OCI-LY7 (cell line): ENCODE results near the gene KIF21B. TPM values are rescaled to one million over a fixed set of nuclear protein-coding genes. Genes with fewer than 3 reads are reported as not detected.

Experiments
- BruUV-seq: library from RNA; stranded (reverse); fragments of 400-500 nt; replicated peaks from 2 replicates; lab custom pipeline; 2021; lab: Mats Ljungman, UMichigan
- CTCF ChIA-PET: fragments of 300-600 bp; sonication (Branson Sonifier 250); formaldehyde crosslinking; loops from one replicate; lab custom pipeline; 2022; ENCODE audit warnings: antibody characterized with exemption; ENCODE audit not compliant: unreplicated experiment; lab: Charles Lee
- POLR2A ChIA-PET: fragments of 300-600 bp; sonication (Branson Sonifier 250); formaldehyde crosslinking; loops from one replicate; lab custom pipeline; 2022; ENCODE audit warnings: antibody characterized with exemption; lab: Charles Lee
- DNase-seq: peaks from one replicate; pipeline ENCODE4 v3.0.0-alpha.2; 2015; ENCODE audit warnings: low spot score
- H2AFZ ChIP-seq: fragments of 200-600 bp; sonication (generic), shearing (Covaris generic); 2 replicates; pipeline ENCODE4 v1.6.1; 2014; ENCODE audit warnings: mild to moderate bottlenecking, antibody characterized with exemption, low read length, moderate library complexity
- H3K27ac ChIP-seq: fragments of 200-600 bp; sonication (generic); 2 replicates; pipeline ENCODE4 v1.5.1; 2014; ENCODE audit warnings: mixed run types, low read depth, mild to moderate bottlenecking, moderate library complexity, low read length, inconsistent platforms; ENCODE audit not compliant: poor library complexity, severe bottlenecking
- H3K36me3 ChIP-seq: fragments of 200-600 bp; sonication (generic); 2 replicates; pipeline ENCODE4 v1.6.1; 2014; ENCODE audit warnings: mild to moderate bottlenecking, antibody characterized with exemption, low read length, moderate library complexity, mixed read lengths; ENCODE audit not compliant: insufficient read depth
- H3K4me1 ChIP-seq: fragments of 200-600 bp; sonication (generic); 2 replicates; pipeline ENCODE4 v1.5.1; 2014; ENCODE audit warnings: mild to moderate bottlenecking, low read length; ENCODE audit not compliant: insufficient read depth, poor library complexity, severe bottlenecking
- H3K4me2 ChIP-seq: fragments of 200-600 bp; sonication (generic); 2 replicates; pipeline ENCODE4 v1.6.1; 2014; ENCODE audit warnings: mild to moderate bottlenecking, low read length
- H3K4me3 ChIP-seq: fragments of 200-600 bp; sonication (generic); 2 replicates; pipeline ENCODE4 v1.5.1; 2014; ENCODE audit warnings: mild to moderate bottlenecking, low read depth, low read length; ENCODE audit not compliant: poor library complexity, severe bottlenecking
- H3K79me2 ChIP-seq: fragments of 200-600 bp; sonication (generic); 2 replicates; pipeline ENCODE4 v1.6.1; 2016; ENCODE audit warnings: low read depth, mild to moderate bottlenecking, low read length, moderate library complexity, mixed read lengths; ENCODE audit not compliant: insufficient read depth
- H3K9me2 ChIP-seq: fragments of 200-600 bp; sonication (generic); 2 replicates; pipeline ENCODE4 v1.6.1; 2016; ENCODE audit warnings: mild to moderate bottlenecking, low read length, mixed read lengths; ENCODE audit not compliant: insufficient read depth
- H3K9me3 ChIP-seq: fragments of 200-600 bp; sonication (generic); 2 replicates; pipeline ENCODE4 v1.6.1; 2014; ENCODE audit warnings: mild to moderate bottlenecking, mixed run types, low read length, mixed read lengths
- H4K20me1 ChIP-seq: fragments of 200-600 bp; sonication (generic); 2 replicates; pipeline ENCODE4 v1.6.1; 2014; ENCODE audit warnings: mild to moderate bottlenecking, antibody characterized with exemption, low read length, moderate library complexity, mixed read lengths; ENCODE audit not compliant: insufficient read depth
- EZH2phosphoT487 ChIP-seq: fragments of 200-600 bp; sonication (generic); IDR thresholded peaks from 2 replicates; pipeline ENCODE4 v1.6.1; 2018; ENCODE audit warnings: low read depth, borderline replicate concordance, mild to moderate bottlenecking, mixed run types, antibody characterized with exemption, low read length, moderate library complexity, mixed read lengths
- intact Hi-C: fragments of 100-400 bp; cut with micrococcal nuclease; formaldehyde crosslinking; loops from one replicate; pipeline ENCODE4 v1.10.0; 2022; ENCODE audit not compliant: unreplicated experiment
- total RNA-seq, 2 experiments: library from RNA; depleted of rRNA in 1 of 2; stranded (reverse); fragments of >200 nt in 1 of 2; shearing (Covaris generic) in 1 of 2; gene quantifications; 2 replicates each; pipeline ENCODE4 v1.2.3, GENCODE V29; 2014 to 2022
- TF ChIP-seq, protein P1 (sequence below): fragments of 200-600 bp; sonication (generic); conservative IDR thresholded peaks from 2 replicates; pipeline ENCODE4 v1.5.1; 2014; ENCODE audit warnings: mild to moderate bottlenecking, antibody characterized with exemption, low read length, moderate library complexity, mixed read lengths

KIF21B gene
- total RNA-seq, 2 experiments from 2014 or later, result 30.5 to 65.7 TPM

DNA sequence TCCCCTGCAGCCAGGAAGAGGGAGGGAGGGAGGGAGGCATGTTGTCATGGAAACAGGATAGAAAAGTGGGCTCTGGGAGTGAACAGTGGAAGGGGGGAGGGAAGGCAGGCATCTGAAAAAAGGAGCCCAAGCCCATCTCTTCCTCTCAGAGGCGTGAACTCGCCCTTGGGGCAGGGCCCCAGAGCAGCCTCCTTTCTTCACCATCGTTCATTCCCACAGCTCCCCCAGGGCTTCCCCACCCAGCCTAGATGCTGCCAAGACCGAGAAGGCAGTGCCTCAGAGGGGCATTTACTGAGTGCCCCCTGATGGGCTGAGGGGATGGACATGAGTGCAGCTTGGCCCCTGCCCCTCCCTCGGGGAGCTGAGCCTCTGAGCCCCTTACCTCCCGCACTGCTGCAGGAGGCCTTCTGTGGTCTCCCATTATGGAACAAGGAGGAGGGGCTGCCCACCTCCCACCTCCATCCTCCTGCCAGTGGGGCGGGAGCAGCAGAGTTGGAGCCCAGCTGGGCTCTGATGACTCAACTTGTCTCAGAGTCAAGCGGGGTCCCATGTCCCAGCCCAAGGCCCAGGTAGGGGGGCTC is 39.1 kb upstream of the KIF21B start:
- H3K9me2 ChIP-seq, result no peaks in the 10 kb centered on the region
- H3K4me1 ChIP-seq, result no peaks in the 10 kb centered on the region
- no peak overlapping the region for H3K27ac ChIP-seq
- no peak for DNase-seq
- H3K79me2 ChIP-seq, result no peaks in the 10 kb centered on the region
- CTCF ChIA-PET, result no interaction called here
- H2AFZ ChIP-seq, result no peak overlapping the region
- TF ChIP-seq, protein P1, sequence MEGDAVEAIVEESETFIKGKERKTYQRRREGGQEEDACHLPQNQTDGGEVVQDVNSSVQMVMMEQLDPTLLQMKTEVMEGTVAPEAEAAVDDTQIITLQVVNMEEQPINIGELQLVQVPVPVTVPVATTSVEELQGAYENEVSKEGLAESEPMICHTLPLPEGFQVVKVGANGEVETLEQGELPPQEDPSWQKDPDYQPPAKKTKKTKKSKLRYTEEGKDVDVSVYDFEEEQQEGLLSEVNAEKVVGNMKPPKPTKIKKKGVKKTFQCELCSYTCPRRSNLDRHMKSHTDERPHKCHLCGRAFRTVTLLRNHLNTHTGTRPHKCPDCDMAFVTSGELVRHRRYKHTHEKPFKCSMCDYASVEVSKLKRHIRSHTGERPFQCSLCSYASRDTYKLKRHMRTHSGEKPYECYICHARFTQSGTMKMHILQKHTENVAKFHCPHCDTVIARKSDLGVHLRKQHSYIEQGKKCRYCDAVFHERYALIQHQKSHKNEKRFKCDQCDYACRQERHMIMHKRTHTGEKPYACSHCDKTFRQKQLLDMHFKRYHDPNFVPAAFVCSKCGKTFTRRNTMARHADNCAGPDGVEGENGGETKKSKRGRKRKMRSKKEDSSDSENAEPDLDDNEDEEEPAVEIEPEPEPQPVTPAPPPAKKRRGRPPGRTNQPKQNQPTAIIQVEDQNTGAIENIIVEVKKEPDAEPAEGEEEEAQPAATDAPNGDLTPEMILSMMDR, result no peak
- no peak for TF ChIP-seq EZH2phosphoT487
- no peaks in the 10 kb centered on the region for H3K9me3 ChIP-seq
- no peaks in the 10 kb centered on the region for H3K36me3 ChIP-seq
- POLR2A ChIA-PET, result no interaction called here
- intact Hi-C loops, result no loop called here
- no TSS peak for BruUV-seq
- H3K4me3 ChIP-seq, result no peak overlapping the region
- H4K20me1 ChIP-seq, result no peaks in the 10 kb centered on the region
- no peak overlapping the region for H3K4me2 ChIP-seq

GRCh38 chr1:201061886-201062285 is 38.4 kb upstream of the KIF21B start:
- H3K27ac ChIP-seq, result no peak overlapping the region
- CTCF ChIA-PET, result no interaction called here
- H3K9me3 ChIP-seq, result no peaks in the 10 kb centered on the region
- H3K79me2 ChIP-seq, result no peaks in the 10 kb centered on the region
- no peak overlapping the region for H3K4me3 ChIP-seq
- H3K36me3 ChIP-seq, result no peaks in the 10 kb centered on the region
- H3K4me2 ChIP-seq, result no peak overlapping the region
- BruUV-seq, result no TSS peak
- DNase-seq, result no peak
- H3K9me2 ChIP-seq, result no peaks in the 10 kb centered on the region
- no peaks in the 10 kb centered on the region for H3K4me1 ChIP-seq
- no peaks in the 10 kb centered on the region for H4K20me1 ChIP-seq
- POLR2A ChIA-PET, result no interaction called here
- TF ChIP-seq EZH2phosphoT487, result no peak
- TF ChIP-seq, protein P1, result no peak
- intact Hi-C loops, result no loop called here
- H2AFZ ChIP-seq, result no peak overlapping the region

DNA sequence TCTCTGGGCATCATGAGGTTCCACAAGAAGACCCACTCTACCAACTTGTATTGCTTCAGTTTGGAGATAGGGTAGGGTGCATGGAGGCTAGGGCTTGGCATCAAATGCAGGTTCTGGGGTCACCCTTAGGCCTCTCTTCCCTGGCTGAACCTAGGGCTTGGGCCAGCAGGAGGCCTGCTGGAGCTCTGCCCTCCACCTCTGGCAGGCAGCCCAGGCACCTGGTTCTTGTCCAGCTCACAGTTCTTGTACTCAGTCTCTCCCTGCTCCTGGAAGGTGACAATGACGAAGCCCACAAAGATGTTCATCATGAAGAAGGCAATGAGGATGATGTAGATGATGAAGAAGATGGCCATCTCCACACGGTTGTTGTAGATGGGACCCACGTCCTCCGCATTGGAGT is 37.5 kb upstream of the KIF21B start:
- TF ChIP-seq, protein P1, result no peak
- TF ChIP-seq EZH2phosphoT487, result no peak
- H3K4me3 ChIP-seq, result no peak overlapping the region
- no peak overlapping the region for H2AFZ ChIP-seq
- ChIA-PET CTCF (no interaction called here), POLR2A (no interaction called here)
- H3K4me2 ChIP-seq, result no peak overlapping the region
- intact Hi-C loops, result no loop called here
- H3K79me2 ChIP-seq, result no peaks in the 10 kb centered on the region
- no peaks in the 10 kb centered on the region for H3K9me2 ChIP-seq
- H4K20me1 ChIP-seq, result no peaks in the 10 kb centered on the region
- H3K36me3 ChIP-seq, result no peaks in the 10 kb centered on the region
- no peak overlapping the region for H3K27ac ChIP-seq
- no peaks in the 10 kb centered on the region for H3K9me3 ChIP-seq
- peaks cover 1% of the 10 kb centered on the region for H3K4me1 ChIP-seq
- DNase-seq, result no peak
- BruUV-seq, result no TSS peak
